Activated T-helper 1 cell treated with anti-CD3 and anti-CD28 coated beads, Interleukin-12 subunit alpha, Interleukin-12 subunit beta, Interleukin-2, Interleukin-4 antibody, amounts not matched to agents 30 ng/mL and 10 ng/mL and 1 ng/mL, durations not matched to agents 14 hours and 24 hours and 36 hours (primary cell): ENCODE measurements around the gene PCDHGA1. TPM values are rescaled to one million over a fixed set of nuclear protein-coding genes. Genes with fewer than 3 reads are reported as not detected.
A peak's percentile ranks its signal among the peaks of the same experiment; 100 is the strongest.
"Not testable (repeated sequence)": the region's sequence is repeated elsewhere in the genome, so short reads cannot be mapped to it uniquely, and the experiment has no call there.

ENCODE experiments used
- DNase-seq: peaks from one replicate; pipeline ENCODE4 v3.0.0; 2021; ENCODE audit warnings: low spot score
- H3K27ac Mint-ChIP-seq: one replicate; pipeline ENCODE4 v1.8.0; 2021; ENCODE audit warnings: mild to moderate bottlenecking, mixed read lengths
- H3K27me3 Mint-ChIP-seq: one replicate; pipeline ENCODE4 v1.8.0; 2022; ENCODE audit warnings: mild to moderate bottlenecking, moderate library complexity, mixed read lengths; ENCODE audit not compliant: insufficient read depth
- H3K36me3 Mint-ChIP-seq: one replicate; pipeline ENCODE4 v1.8.0; 2021; ENCODE audit warnings: low read depth, mixed read lengths
- H3K4me1 Mint-ChIP-seq: one replicate; pipeline ENCODE4 v1.8.0; 2021; ENCODE audit warnings: low read depth, mixed read lengths
- H3K4me3 Mint-ChIP-seq: one replicate; pipeline ENCODE4 v1.8.0; 2021; ENCODE audit warnings: mild to moderate bottlenecking, moderate library complexity, mixed read lengths
- H3K9me3 Mint-ChIP-seq: one replicate; pipeline ENCODE4 v1.8.0; 2021; ENCODE audit warnings: mixed read lengths
- intact Hi-C: fragments of 100-400 bp; cut with micrococcal nuclease; formaldehyde crosslinking; loops from one replicate; pipeline ENCODE4 v1.15.1; 2024
- total RNA-seq: library from RNA; stranded (reverse); gene quantifications from 2 replicates; pipeline ENCODE4 v1.2.3, GENCODE V29; 2022

Gene PCDHGA1
- total RNA-seq, 1 donor from 2014 or later, result 0.10 TPM

DNA sequence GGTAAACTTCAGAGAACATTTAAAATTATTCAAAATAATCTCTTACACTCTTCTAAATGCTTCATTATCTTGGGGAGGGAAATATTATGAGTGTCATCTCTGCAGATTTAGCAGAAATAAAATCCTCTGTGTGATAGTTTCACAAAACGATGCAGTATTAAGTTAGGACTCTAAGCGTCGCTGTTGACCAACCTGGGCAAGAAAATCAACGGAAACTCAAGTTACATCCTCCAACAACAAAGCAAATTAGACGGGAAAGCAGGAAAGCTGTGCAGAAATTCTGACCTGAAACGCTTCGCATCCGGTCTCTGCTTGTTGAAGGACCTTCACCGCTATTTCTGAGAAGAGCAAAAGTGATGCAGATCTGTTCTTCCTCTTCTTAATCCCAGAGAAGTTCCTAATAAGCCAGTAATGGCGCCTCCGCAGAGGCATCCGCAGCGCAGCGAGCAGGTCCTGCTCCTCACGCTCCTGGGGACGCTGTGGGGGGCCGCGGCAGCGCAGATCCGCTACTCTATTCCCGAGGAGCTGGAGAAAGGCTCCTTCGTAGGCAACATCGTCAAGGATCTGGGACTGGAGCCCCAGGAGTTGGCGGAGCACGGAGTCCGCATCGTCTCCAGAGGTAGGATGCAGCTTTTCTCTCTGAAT is 43.5 kb downstream of the PCDHGA1 start, which contains the start of gene PCDHGA6:
Gene PCDHGA6 (plus strand): TSS at position 219 of the 645 bp plus-strand sequence. CDS start 193 bp downstream, at position 412.
- Mint-ChIP-seq H3K4me3 (no peak within 1 kb of the TSS), H3K36me3 (no peaks in the 10 kb centered on the region), H3K4me1 (no peaks in the 10 kb centered on the region), H3K27me3 (peaks cover 14% of the 10 kb centered on the region), H3K9me3 (peaks cover 35% of the 10 kb centered on the region), H3K27ac (no peak within 1 kb of the TSS)
- no peak for DNase-seq
- intact Hi-C loops, result loop anchor here (5.0 kb wide), 1 partner anchor 39 kb away; the partner anchor contains the start of gene PCDHGA10

- Mint-ChIP-seq H3K27me3 (peaks cover 14% of the 10 kb centered on the region), H3K4me3 (no peak overlapping the region), H3K27ac (no peak overlapping the region), H3K9me3 (peaks cover 35% of the 10 kb centered on the region), H3K36me3 (no peaks in the 10 kb centered on the region), H3K4me1 (no peaks in the 10 kb centered on the region)
- no peak for DNase-seq
- intact Hi-C loops, result loop anchor here (5.0 kb wide), 1 partner anchor 38 kb away; the partner anchor contains the start of gene PCDHGA10
These were observed 44.3 kb downstream of the PCDHGA1 start for GRCh38 chr5:141374627-141375026.

DNA sequence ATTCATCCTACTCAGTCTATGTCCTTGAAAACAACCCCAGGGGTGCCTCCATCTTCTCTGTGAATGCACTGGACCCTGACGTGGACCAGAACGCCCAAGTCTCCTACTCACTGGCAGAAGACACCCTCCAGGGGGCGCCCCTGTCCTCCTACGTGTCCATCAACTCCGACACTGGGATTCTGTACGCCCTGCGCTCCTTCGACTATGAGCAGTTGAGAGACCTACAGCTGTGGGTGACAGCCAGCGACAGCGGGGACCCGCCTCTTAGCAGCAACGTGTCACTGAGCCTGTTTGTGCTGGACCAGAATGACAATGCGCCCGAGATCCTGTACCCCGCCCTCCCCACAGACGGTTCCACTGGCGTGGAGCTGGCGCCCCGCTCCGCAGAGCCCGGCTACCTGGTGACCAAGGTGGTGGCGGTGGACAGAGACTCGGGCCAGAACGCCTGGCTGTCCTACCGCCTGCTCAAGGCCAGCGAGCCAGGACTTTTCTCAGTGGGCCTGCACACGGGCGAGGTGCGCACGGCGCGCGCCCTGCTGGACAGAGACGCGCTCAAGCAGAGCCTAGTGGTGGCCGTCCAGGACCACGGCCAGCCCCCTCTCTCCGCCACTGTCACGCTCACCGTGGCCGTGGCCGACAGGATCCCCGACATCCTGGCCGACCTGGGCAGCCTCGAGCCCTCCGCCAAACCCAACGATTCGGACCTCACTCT is 45.3 kb downstream of the PCDHGA1 start:
- H3K27me3 Mint-ChIP-seq, H3K4me3 Mint-ChIP-seq, DNase-seq, intact Hi-C loops, H3K4me1 Mint-ChIP-seq, H3K36me3 Mint-ChIP-seq, H3K27ac Mint-ChIP-seq: not testable (repeated sequence)
- peaks cover 29% of the 10 kb centered on the region for H3K9me3 Mint-ChIP-seq

DNA sequence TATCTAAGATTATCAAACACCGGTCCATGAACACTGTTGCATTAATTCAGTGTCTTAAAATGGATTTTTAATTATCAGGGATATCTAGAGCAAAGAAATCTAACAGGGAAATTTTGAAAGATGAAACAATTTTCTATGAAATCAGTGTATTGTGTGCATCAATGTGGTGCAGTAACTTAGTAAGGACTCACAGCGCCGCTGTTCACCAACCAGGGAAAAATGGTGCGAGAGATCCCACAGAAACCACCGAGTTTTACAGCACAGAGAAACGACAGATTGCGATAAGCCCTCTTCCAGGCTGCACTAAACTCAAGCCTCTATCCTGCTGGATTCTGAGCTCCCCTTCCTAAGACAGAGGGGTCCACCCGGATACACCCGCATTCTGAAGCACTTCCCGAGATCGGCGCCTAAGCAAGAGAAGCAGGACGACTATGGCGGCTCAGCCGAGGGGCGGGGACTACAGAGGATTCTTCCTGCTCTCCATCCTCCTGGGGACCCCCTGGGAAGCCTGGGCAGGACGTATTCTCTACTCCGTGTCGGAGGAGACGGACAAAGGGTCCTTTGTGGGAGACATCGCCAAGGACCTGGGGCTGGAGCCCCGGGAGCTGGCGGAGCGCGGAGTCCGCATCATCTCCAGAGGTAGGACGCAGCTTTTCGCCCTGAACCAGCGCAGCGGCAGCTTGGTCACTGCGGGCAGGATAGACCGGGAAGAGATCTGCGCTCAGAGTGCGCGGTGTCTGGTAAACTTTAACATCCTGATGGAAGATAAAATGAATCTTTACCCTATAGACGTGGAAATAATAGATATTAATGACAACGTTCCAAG is 52.4 kb downstream of the PCDHGA1 start, which contains the start of gene PCDHGA7:
Gene PCDHGA7 (plus strand): TSS at position 274 of the 826 bp plus-strand sequence. CDS start 158 bp downstream, at position 432.
- Mint-ChIP-seq H3K36me3 (no peaks in the 10 kb centered on the region), H3K27me3 (peaks cover 3% of the 10 kb centered on the region)
- no peak for DNase-seq

DNA sequence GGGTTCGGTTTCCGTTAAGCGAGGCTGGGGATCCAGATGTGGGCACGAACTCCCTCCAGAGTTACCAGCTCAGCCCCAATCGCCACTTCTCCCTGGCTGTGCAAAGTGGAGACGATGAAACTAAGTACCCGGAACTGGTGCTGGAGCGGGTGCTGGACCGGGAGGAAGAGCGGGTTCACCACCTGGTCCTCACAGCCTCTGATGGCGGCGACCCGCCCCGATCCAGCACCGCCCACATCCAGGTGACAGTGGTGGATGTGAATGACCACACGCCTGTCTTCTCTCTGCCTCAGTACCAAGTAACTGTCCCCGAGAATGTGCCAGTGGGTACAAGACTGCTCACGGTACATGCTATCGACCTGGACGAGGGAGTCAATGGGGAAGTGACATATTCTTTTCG is 53.0 kb downstream of the PCDHGA1 start:
- Mint-ChIP-seq H3K4me1 (no peaks in the 10 kb centered on the region), H3K27me3 (peaks cover 3% of the 10 kb centered on the region), H3K9me3 (peaks cover 17% of the 10 kb centered on the region), H3K36me3 (no peaks in the 10 kb centered on the region), H3K4me3 (peak overlapping the region; percentile 81), H3K27ac (no peak overlapping the region)
- intact Hi-C loops, result loop anchor here (5.0 kb wide), 1 partner anchor 46 kb away; the partner anchor contains the start of gene PCDHGA2
- no peak for DNase-seq

More for the DNA sequence above, 52.4 kb downstream of the PCDHGA1 start, which contains the start of gene PCDHGA7:
- no peak within 1 kb of the TSS for H3K27ac Mint-ChIP-seq
- intact Hi-C loops, result loop anchor here (5.0 kb wide), 1 partner anchor 45 kb away; the partner anchor contains the start of gene PCDHGA2
- peaks cover 16% of the 10 kb centered on the region for H3K9me3 Mint-ChIP-seq
- H3K4me3 Mint-ChIP-seq, result peak within 1 kb of the TSS; percentile 81
- H3K4me1 Mint-ChIP-seq, result no peaks in the 10 kb centered on the region

GRCh38 chr5:141384471-141385267 is 54.4 kb downstream of the PCDHGA1 start:
- Mint-ChIP-seq H3K36me3 (peaks cover 1% of the 10 kb centered on the region), H3K9me3 (peaks cover 25% of the 10 kb centered on the region), H3K27ac (no peak overlapping the region), H3K27me3 (peaks cover 3% of the 10 kb centered on the region), H3K4me1 (no peaks in the 10 kb centered on the region), H3K4me3 (no peak overlapping the region)
- no peak for DNase-seq
- intact Hi-C loops, result loop anchor here (5.0 kb wide), 2 partner anchors 38 to 47 kb away; partner anchors contain the start of genes PCDHGA11 and PCDHGA2

DNA sequence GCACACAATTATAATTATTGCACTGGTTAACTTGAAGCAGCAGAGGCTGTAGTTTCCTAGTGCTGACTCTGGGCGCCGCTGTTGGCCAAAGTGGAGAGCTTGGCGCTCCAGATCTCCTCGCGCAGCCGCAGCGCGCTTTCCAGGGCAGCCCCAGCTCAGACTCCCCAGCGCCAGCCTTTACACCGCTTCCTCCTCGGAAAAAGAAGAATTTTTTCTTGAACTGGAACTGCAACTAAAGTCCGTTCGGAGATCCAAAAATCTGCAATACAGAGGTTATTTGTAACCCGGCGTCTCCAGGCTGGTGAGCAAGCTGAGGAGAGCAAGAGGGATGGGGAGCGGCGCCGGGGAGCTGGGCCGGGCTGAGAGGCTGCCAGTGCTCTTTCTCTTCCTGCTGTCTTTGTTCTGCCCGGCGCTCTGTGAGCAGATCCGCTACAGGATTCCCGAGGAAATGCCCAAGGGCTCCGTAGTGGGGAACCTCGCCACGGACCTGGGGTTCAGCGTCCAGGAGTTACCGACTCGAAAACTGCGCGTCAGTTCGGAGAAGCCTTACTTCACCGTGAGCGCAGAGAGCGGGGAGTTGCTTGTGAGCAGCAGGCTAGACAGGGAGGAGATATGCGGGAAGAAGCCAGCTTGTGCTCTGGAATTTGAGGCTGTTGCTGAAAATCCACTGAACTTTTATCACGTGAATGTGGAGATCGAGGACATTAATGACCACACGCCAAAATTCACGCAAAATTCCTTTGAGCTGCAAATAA is 57.4 kb downstream of the PCDHGA1 start, which contains the start of gene PCDHGB4:
Gene PCDHGB4 (plus strand): TSS at position 142 of the 755 bp plus-strand sequence. CDS start 187 bp downstream, at position 329.
- DNase-seq, H3K27me3 Mint-ChIP-seq, H3K36me3 Mint-ChIP-seq, H3K27ac Mint-ChIP-seq, H3K4me1 Mint-ChIP-seq: not testable (repeated sequence)
- H3K9me3 Mint-ChIP-seq, result peaks cover 37% of the 10 kb centered on the region
- H3K4me3 Mint-ChIP-seq, result peak within 1 kb of the TSS; percentile 39
- intact Hi-C loops, result loop anchor here (5.0 kb wide), 1 partner anchor 35 kb away; the partner anchor contains the start of gene PCDHGA11

- peaks cover 38% of the 10 kb centered on the region for H3K9me3 Mint-ChIP-seq
- H3K4me1 Mint-ChIP-seq, result no peaks in the 10 kb centered on the region
- intact Hi-C loops, result loop anchor here (5.0 kb wide), 1 partner anchor 34 kb away; the partner anchor contains the start of gene PCDHGA11
- no peak overlapping the region for H3K27ac Mint-ChIP-seq
- H3K27me3 Mint-ChIP-seq, result peaks cover 3% of the 10 kb centered on the region
- DNase-seq, result no peak
- H3K36me3 Mint-ChIP-seq, result peaks cover 1% of the 10 kb centered on the region
- no peak overlapping the region for H3K4me3 Mint-ChIP-seq
These were observed 58.3 kb downstream of the PCDHGA1 start for GRCh38 chr5:141388661-141389060.

DNA sequence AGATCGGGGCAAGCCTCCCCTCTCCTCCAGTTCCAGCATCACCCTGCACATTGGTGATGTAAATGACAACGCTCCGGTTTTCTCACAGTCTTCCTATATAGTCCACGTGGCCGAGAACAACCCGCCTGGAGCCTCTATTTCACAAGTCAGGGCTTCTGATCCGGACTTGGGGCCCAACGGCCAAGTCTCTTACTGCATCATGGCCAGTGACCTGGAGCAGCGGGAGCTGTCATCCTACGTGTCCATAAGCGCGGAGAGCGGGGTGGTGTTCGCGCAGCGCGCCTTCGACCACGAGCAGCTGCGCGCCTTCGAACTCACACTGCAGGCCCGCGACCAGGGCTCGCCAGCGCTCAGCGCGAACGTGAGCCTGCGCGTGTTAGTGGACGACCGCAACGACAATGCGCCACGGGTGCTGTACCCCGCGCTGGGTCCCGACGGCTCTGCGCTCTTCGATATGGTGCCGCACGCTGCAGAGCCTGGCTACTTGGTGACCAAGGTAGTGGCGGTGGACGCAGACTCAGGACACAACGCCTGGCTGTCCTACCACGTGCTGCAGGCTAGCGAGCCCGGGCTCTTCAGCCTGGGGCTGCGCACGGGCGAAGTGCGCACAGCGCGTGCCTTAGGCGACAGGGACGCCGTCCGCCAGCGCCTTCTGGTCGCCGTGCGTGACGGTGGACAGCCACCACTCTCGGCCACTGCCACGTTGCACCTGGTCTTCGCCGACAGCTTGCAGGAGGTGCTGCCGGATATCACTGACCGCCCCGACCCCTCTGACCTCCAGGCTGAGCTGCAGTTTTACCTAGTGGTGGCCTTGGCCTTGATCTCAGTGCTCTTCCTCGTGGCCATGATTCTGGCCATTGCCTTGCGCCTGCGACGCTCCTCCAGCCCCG is 59.1 kb downstream of the PCDHGA1 start:
- Mint-ChIP-seq H3K9me3 (peaks cover 45% of the 10 kb centered on the region), H3K4me1 (no peaks in the 10 kb centered on the region), H3K27ac (no peak overlapping the region), H3K36me3 (peaks cover 1% of the 10 kb centered on the region), H3K4me3 (no peak overlapping the region), H3K27me3 (peaks cover 3% of the 10 kb centered on the region)
- intact Hi-C loops, result loop anchor here (5.0 kb wide), 1 partner anchor 33 kb away; the partner anchor contains the start of gene PCDHGA11
- DNase-seq, result no peak

DNA sequence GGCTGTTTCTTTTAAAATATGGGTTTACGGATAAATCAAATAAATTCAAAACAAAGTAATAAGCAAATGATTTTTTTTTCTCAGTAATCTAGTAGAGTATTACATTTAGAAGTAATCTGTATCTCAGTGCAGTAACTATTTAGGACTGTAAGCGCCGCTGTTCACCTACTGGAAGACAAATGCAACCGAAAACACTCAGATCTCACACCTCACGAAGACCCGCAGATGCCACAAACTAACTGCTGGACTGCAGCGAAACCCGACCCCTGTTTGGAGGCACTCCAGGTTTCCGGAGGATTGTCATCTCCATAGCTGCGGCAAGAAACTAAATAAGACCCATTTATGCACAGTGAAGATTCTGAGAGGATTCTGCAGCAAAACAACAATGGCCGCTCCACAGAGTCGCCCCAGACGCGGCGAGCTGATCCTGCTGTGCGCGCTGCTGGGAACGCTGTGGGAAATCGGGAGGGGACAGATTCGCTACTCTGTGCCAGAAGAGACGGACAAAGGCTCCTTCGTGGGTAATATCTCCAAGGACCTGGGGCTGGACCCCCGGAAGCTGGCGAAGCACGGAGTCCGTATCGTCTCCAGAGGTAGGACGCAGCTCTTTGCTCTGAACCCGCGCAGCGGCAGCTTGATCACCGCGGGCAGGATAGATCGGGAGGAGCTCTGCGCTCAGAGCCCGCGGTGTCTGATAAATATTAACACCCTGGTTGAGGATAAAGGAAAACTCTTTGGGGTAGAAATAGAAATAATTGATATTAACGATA is 62.3 kb downstream of the PCDHGA1 start, which contains the start of gene PCDHGA8:
Gene PCDHGA8 (plus strand): TSS at position 205 of the 770 bp plus-strand sequence. CDS start 181 bp downstream, at position 386.
- Mint-ChIP-seq H3K36me3 (peaks cover 1% of the 10 kb centered on the region), H3K4me1 (no peaks in the 10 kb centered on the region), H3K9me3 (peaks cover 43% of the 10 kb centered on the region), H3K4me3 (no peak within 1 kb of the TSS), H3K27me3 (peaks cover 8% of the 10 kb centered on the region), H3K27ac (no peak within 1 kb of the TSS)
- intact Hi-C loops, result no loop called here
- DNase-seq, result no peak
